Left ventricle myocardium inferior (tissue), 1 donor: ENCODE measurements around the gene ASIC3. TPM values are rescaled to one million over a fixed set of nuclear protein-coding genes. Genes with fewer than 3 reads are reported as not detected.
"Not testable (repeated sequence)": the region's sequence is repeated elsewhere in the genome, so short reads cannot be mapped to it uniquely, and the experiment has no call there.

ENCODE experiments used
- DNase-seq: peaks from one replicate; pipeline ENCODE4 v3.0.0-alpha.2; 2020
- H3K27ac ChIP-seq: fragments of 200-600 bp; replicated peaks from 2 replicates; pipeline ENCODE4 v1.8.0; 2021
- H3K27me3 ChIP-seq: fragments of 200-600 bp; 2 replicates; pipeline ENCODE4 v1.8.0; 2021; ENCODE audit warnings: low read depth
- H3K36me3 ChIP-seq: fragments of 200-600 bp; 2 replicates; pipeline ENCODE4 v1.8.0; 2021
- H3K4me1 ChIP-seq: fragments of 200-600 bp; 2 replicates; pipeline ENCODE4 v1.8.0; 2021
- H3K4me3 ChIP-seq: fragments of 200-600 bp; 2 replicates; pipeline ENCODE4 v1.8.0; 2021; ENCODE audit warnings: mild to moderate bottlenecking, moderate library complexity
- H3K9me3 ChIP-seq: fragments of 200-600 bp; replicated peaks from 2 replicates; pipeline ENCODE4 v1.8.0; 2021
- intact Hi-C: fragments of 100-400 bp; cut with micrococcal nuclease; formaldehyde crosslinking; loops from one replicate; pipeline ENCODE4 v1.11.0; 2022
- total RNA-seq: library from RNA; stranded (reverse); fragmentation: NEBNext Ultra II Directional; extraction: Animal tissue kit (Norgen Biotek cat#: 25700); gene quantifications from one replicate; pipeline ENCODE4 v1.2.1, GENCODE V29; 2021
- TF ChIP-seq, protein P1 (sequence below): fragments of 200-600 bp; IDR thresholded peaks from 2 replicates; pipeline ENCODE4 v1.8.0; 2021; ENCODE audit warnings: antibody characterized with exemption, mild to moderate bottlenecking, borderline replicate concordance
- donor health status: DM: no; HTN: yes; CAD: no; lungs with severe emphysema.

Gene ASIC3
- total RNA-seq, 1 donor from 2014 or later = 5.3 TPM

DNA sequence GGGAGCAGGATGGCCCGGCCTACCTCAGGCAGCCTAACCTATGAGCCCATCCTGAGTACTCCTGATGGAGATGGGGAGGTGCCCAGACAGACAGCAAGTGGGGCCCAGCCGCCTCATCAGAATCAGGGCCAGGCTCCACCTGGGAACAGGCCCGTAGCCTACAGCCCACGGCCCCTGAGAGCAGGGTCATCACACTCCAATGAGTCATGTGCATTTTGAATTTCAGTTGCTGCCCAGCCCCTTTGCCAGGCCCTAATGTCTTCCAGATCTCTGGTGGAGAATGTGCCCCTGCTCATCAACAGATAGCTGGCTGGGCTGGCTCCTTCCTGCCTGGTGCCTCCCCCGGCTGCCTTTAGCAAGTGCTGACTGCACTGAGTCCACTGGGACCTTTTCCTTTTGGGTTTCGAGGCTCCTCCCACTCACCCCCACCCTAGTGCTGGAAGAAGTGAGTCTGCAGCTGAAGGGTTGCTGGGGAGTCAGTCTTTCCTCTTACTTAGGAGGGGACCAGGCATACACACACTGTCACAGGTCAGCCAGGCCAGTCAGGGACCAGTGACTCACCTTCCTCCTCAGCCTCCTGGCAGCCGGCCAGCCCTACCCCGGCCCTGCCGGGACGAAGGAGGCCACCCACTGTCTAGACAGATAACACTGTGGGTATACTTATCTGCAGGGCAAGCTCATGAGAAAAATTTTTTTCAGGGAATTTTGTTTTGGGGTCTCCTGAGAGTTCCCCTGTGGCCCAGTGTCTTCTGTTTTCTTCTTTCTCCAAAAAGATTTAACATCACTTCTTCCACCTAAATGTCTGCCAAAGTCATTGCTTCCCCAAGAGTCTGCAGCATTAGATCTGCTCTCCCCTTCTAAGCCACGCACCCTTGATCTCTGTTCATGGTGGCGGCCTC, 9.1 kb upstream of the ASIC3 start:
- intact Hi-C loops = loop anchor here (10.0 kb wide), 1 partner anchor 66 kb away; no protein-coding TSS in a partner anchor
- peaks cover 45% of the 10 kb centered on the region for H3K36me3 ChIP-seq
- peak overlapping the region; percentile 60 for H3K27ac ChIP-seq

DNA sequence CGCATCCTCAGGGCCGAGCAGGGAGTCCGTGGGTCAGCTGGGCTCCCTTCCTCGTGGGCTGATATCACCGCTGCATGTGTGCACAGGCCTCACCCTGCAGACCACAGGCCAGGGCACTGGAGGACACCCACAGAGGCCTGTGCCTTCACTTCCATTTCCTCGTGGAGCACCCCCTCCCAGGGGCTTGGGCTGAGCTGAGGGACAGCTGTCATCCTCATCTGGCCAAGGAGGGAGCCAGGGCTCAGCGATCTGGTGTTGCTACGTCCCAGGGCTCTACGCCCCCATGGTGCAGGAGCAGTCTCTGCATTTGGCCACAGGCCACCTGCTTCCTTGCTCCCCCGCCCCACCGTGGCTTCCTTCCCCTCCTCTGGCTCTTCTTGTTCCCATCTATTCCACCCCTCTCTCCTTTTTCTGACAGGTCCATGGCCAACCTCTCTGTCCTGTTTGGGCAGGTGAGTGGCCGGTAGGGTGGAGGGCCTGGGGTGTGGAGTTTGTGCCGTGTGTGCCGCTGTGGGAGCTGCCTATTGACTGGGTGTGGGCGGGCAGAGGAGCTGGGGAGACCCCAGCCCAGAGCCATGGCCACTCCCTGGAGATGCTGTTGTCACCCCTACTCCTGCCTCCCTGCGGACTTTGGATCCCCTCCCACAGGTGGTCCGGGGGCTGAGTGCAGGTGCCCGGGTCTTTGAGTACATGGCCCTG, 8.3 kb upstream of the ASIC3 start:
- Histone ChIP-seq H3K27me3 (no peaks in the 10 kb centered on the region), H3K36me3 (peaks cover 44% of the 10 kb centered on the region), H3K9me3 (no peaks in the 10 kb centered on the region), H3K27ac (peak overlapping the region; percentile 60), H3K4me1 (peaks cover 27% of the 10 kb centered on the region), H3K4me3 (no peak overlapping the region)
- intact Hi-C loops = loop anchor here (10.0 kb wide), 1 partner anchor 65 kb away; no protein-coding TSS in a partner anchor
- DNase-seq = no peak
- TF ChIP-seq, protein P1, sequence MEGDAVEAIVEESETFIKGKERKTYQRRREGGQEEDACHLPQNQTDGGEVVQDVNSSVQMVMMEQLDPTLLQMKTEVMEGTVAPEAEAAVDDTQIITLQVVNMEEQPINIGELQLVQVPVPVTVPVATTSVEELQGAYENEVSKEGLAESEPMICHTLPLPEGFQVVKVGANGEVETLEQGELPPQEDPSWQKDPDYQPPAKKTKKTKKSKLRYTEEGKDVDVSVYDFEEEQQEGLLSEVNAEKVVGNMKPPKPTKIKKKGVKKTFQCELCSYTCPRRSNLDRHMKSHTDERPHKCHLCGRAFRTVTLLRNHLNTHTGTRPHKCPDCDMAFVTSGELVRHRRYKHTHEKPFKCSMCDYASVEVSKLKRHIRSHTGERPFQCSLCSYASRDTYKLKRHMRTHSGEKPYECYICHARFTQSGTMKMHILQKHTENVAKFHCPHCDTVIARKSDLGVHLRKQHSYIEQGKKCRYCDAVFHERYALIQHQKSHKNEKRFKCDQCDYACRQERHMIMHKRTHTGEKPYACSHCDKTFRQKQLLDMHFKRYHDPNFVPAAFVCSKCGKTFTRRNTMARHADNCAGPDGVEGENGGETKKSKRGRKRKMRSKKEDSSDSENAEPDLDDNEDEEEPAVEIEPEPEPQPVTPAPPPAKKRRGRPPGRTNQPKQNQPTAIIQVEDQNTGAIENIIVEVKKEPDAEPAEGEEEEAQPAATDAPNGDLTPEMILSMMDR = no peak

More for the DNA sequence above, 9.1 kb upstream of the ASIC3 start:
- no peaks in the 10 kb centered on the region for H3K9me3 ChIP-seq
- no peak overlapping the region for H3K4me3 ChIP-seq
- TF ChIP-seq, protein P1 = no peak
- no peaks in the 10 kb centered on the region for H3K27me3 ChIP-seq
- H3K4me1 ChIP-seq = peaks cover 35% of the 10 kb centered on the region
- DNase-seq = peak; percentile 59

DNA sequence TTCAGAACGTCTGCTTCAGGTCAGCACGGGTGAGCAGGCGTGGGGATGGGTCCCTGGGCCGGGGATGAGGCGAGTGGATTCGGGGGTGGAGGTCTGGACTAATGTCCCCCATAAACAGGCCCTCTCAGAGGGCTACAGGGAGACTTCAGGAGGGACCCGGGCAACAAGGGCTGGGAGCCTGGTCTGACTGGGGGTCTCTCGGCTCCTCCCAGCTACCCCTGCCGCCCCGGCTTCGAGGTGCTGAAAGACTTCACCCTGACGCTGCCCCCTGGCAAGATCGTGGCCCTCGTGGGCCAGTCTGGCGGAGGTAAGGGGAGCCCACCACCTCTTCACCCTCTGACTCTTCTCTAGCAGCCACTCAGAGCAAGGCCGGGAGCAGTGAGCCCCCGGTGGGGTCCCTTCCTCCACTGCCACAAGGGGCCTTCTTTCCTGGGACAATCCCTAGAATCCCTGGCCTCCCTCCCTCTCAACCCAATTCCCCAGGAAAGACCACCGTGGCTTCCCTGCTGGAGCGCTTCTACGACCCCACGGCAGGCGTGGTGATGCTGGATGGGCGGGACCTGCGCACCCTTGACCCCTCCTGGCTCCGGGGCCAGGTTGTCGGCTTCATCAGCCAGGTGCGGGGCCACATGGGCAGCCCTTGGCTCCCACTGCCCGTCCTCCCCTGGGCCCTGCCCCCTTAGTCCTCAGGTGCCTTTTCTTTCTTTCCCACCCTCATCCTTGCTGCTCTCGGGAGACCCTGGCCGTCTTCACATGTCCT, 7.5 kb upstream of the ASIC3 start:
- Histone ChIP-seq H3K36me3 (peaks cover 40% of the 10 kb centered on the region), H3K4me1 (peaks cover 22% of the 10 kb centered on the region), H3K27me3 (no peaks in the 10 kb centered on the region), H3K4me3 (no peak overlapping the region), H3K9me3 (no peaks in the 10 kb centered on the region), H3K27ac (no peak overlapping the region)
- TF ChIP-seq, protein P1 = no peak
- DNase-seq = no peak
- intact Hi-C loops = no loop called here

DNA sequence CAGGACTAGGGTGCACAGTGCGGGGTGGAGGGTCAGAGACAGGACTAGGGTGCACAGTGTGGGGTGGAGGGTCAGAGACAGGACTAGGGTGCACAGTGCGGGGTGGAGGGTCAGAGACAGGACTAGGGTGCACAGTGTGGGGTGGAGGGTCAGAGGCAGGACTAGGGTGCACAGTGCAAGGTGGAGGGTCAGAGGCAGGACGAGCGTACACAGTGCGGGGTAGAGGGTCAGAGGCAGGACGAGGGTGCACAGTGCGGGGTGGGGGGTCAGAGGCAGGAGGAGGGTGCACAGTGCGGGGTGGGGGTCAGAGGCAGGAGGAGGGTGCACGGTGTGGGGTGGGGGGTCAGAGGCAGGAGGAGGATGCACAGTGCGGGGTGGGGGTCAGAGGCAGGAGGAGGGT, 4.9 kb upstream of the ASIC3 start:
- DNase-seq, H3K27ac ChIP-seq, H3K27me3 ChIP-seq, intact Hi-C loops, H3K4me3 ChIP-seq, H3K9me3 ChIP-seq: not testable (repeated sequence)
- H3K4me1 ChIP-seq = peaks cover 19% of the 10 kb centered on the region
- peaks cover 23% of the 10 kb centered on the region for H3K36me3 ChIP-seq

DNA sequence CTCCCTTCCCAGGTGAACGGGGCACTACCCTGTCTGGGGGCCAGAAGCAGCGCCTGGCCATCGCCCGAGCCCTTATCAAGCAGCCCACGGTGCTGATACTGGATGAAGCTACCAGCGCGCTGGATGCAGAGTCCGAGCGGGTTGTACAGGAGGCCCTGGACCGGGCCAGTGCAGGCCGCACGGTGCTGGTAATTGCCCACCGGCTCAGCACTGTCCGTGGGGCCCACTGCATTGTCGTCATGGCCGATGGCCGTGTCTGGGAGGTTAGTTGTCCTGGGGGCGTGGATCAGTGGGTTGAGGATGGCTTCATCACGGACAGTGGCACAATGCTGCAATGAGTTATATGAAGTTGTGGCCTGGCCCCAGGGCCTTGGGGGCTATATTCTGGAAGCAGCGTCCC, 4.4 kb upstream of the ASIC3 start:
- H3K36me3 ChIP-seq = peaks cover 23% of the 10 kb centered on the region
- DNase-seq = no peak
- no peaks in the 10 kb centered on the region for H3K9me3 ChIP-seq

More for the DNA sequence above, 4.4 kb upstream of the ASIC3 start:
- Histone ChIP-seq H3K27ac (no peak overlapping the region), H3K27me3 (no peaks in the 10 kb centered on the region), H3K4me3 (no peak overlapping the region), H3K4me1 (peaks cover 14% of the 10 kb centered on the region)
- TF ChIP-seq, protein P1 = no peak
- intact Hi-C loops = no loop called here
